Right lobe of liver (tissue), 4 donors: ENCODE results near the gene ACOX1.
A peak's percentile ranks its signal among the peaks of the same experiment; 100 is the strongest.

Experiments
- CTCF ChIP-seq, 4 donors: fragments of 200-600 bp in 3 of 4; fragments of 450-650 bp in 1 of 4; IDR thresholded peaks; one replicate each; pipeline versions ENCODE4 v1.5.1 to v1.8.0; 2016 to 2022; ENCODE audit warnings: antibody characterized with exemption in 4 of 4, mild to moderate bottlenecking in 2 of 4
- POLR2A ChIP-seq: fragments of 450-650 bp; IDR thresholded peaks from one replicate; pipeline ENCODE4 v1.6.1; 2017; ENCODE audit warnings: antibody characterized with exemption, mild to moderate bottlenecking
- donor health status: DM: no; HTN: no; CAD: no.
- donor health status: DM: no; HTN: no; CAD: no.
- donor health status: DM: no; HTN: yes; CAD: no.

GRCh38 chr17:76000016-76000754, 21.2 kb upstream of the ACOX1 start:
- TF ChIP-seq CTCF (IDR thresholded peaks at IDR 0.05) (peak; percentile 47 to 67 (median 64)), POLR2A (no peak)
